Liver (tissue), 9 donors: ENCODE measurements around the gene GNG12. TPM values are rescaled to one million over a fixed set of nuclear protein-coding genes. Genes with fewer than 3 reads are reported as not detected.

Source experiments
- DNase-seq: peaks from one replicate; pipeline ENCODE4 v3.0.0-alpha.2; 2017; ENCODE audit warnings: low spot score
- H3K27ac ChIP-seq, 2 donors: one replicate each; pipeline ENCODE4 v1.7.0; 2013; ENCODE audit warnings: inconsistent platforms in 2 of 2, low read length in 2 of 2, control low read depth in 1 of 2, low read depth in 1 of 2, mild to moderate bottlenecking in 1 of 2
- H3K27me3 ChIP-seq, 4 donors: one replicate each; pipeline versions ENCODE4 v1.6.1 to v1.7.0; 2013; ENCODE audit warnings: low read length in 3 of 4, inconsistent platforms in 1 of 4, mild to moderate bottlenecking in 1 of 4, moderate library complexity in 1 of 4; ENCODE audit not compliant: control insufficient read depth in 4 of 4, insufficient read depth in 4 of 4
- H3K36me3 ChIP-seq, 4 donors: one replicate each; pipeline versions ENCODE4 v1.6.1 to v1.7.0; 2013; ENCODE audit warnings: low read length in 3 of 4, mild to moderate bottlenecking in 3 of 4, low read depth in 1 of 4, moderate library complexity in 1 of 4; ENCODE audit not compliant: control insufficient read depth in 4 of 4, insufficient read depth in 3 of 4
- H3K4me1 ChIP-seq, 4 donors: one replicate each; pipeline versions ENCODE4 v1.6.1 to v1.7.0; 2013; ENCODE audit warnings: low read length in 3 of 4, mild to moderate bottlenecking in 3 of 4, moderate library complexity in 1 of 4; ENCODE audit not compliant: control insufficient read depth in 4 of 4, insufficient read depth in 4 of 4
- H3K4me3 ChIP-seq, 3 donors: one replicate each; pipeline versions ENCODE4 v1.6.1 to v1.7.0; 2013; ENCODE audit warnings: low read length in 3 of 3, control low read depth in 1 of 3, low read depth in 1 of 3, mild to moderate bottlenecking in 1 of 3
- H3K9ac ChIP-seq, 2 donors: one replicate each; pipeline ENCODE4 v1.7.0; 2013; ENCODE audit warnings: low read length in 2 of 2, mild to moderate bottlenecking in 2 of 2, moderate library complexity in 2 of 2, control low read depth in 1 of 2, low read depth in 1 of 2
- H3K9me3 ChIP-seq, 4 donors: one replicate each; pipeline versions ENCODE4 v1.6.1 to v1.7.0; 2013; ENCODE audit warnings: low read length in 3 of 4; ENCODE audit not compliant: control insufficient read depth in 4 of 4
- ATF3 ChIP-seq: IDR thresholded peaks from 2 replicates; pipeline ENCODE4 v1.6.1; 2016; ENCODE audit warnings: antibody characterized with exemption
- CTCF ChIP-seq: fragments of 150-350 bp; IDR thresholded peaks from 2 replicates; pipeline ENCODE4 v1.5.1; 2017; ENCODE audit warnings: improper control_type of control experiment, low read depth, low read length; ENCODE audit not compliant: missing input control
- EGR1 ChIP-seq, 2 donors: IDR thresholded peaks; 2 replicates each; pipeline ENCODE4 v1.6.1; 2016 to 2018; ENCODE audit warnings: antibody characterized with exemption in 2 of 2, low read depth in 2 of 2
- FOXA1 ChIP-seq: IDR thresholded peaks from 2 replicates; pipeline ENCODE4 v1.6.1; 2016; ENCODE audit warnings: antibody characterized with exemption
- FOXA2 ChIP-seq: IDR thresholded peaks from 2 replicates; pipeline ENCODE4 v1.6.1; 2016; ENCODE audit warnings: antibody characterized with exemption
- GABPA ChIP-seq, 2 donors: IDR thresholded peaks in 1 of 2; conservative IDR thresholded peaks in 1 of 2; 2 replicates each; pipeline ENCODE4 v1.6.1; 2016; ENCODE audit warnings: antibody characterized with exemption in 2 of 2, mild to moderate bottlenecking in 1 of 2, moderate library complexity in 1 of 2
- HNF4A ChIP-seq, 2 donors: conservative IDR thresholded peaks; 2 replicates each; pipeline ENCODE4 v1.6.1; 2016; ENCODE audit warnings: antibody characterized with exemption in 2 of 2, mild to moderate bottlenecking in 2 of 2
- HNF4G ChIP-seq: IDR thresholded peaks from 2 replicates; pipeline ENCODE4 v1.6.1; 2016; ENCODE audit warnings: antibody characterized with exemption
- JUND ChIP-seq, 2 donors: IDR thresholded peaks; 2 replicates each; pipeline ENCODE4 v1.6.1; 2016; ENCODE audit warnings: antibody characterized with exemption in 2 of 2
- MAX ChIP-seq: IDR thresholded peaks from 2 replicates; pipeline ENCODE4 v1.6.1; 2016; ENCODE audit warnings: antibody characterized with exemption
- NR2F2 ChIP-seq: IDR thresholded peaks from 2 replicates; pipeline ENCODE4 v1.6.1; 2016; ENCODE audit warnings: antibody characterized with exemption
- RAD21 ChIP-seq, 2 donors: IDR thresholded peaks; 2 replicates each; pipeline ENCODE4 v1.6.1; 2016; ENCODE audit warnings: antibody characterized with exemption in 2 of 2, mild to moderate bottlenecking in 2 of 2
- REST ChIP-seq: IDR thresholded peaks from 2 replicates; pipeline ENCODE4 v1.6.1; 2016; ENCODE audit warnings: antibody characterized with exemption, mild to moderate bottlenecking
- RXRA ChIP-seq, 2 donors: IDR thresholded peaks; 2 replicates each; pipeline ENCODE4 v1.6.1; 2017 to 2018; ENCODE audit warnings: antibody characterized with exemption in 2 of 2, mild to moderate bottlenecking in 1 of 2
- SP1 ChIP-seq: IDR thresholded peaks from 2 replicates; pipeline ENCODE4 v1.6.1; 2018; ENCODE audit warnings: antibody characterized with exemption, mild to moderate bottlenecking
- TAF1 ChIP-seq: conservative IDR thresholded peaks from 2 replicates; pipeline ENCODE4 v1.6.1; 2016; ENCODE audit warnings: antibody characterized with exemption, mild to moderate bottlenecking
- YY1 ChIP-seq: IDR thresholded peaks from 2 replicates; pipeline ENCODE4 v1.6.1; 2016; ENCODE audit warnings: antibody characterized with exemption, mild to moderate bottlenecking
- ZBTB33 ChIP-seq: IDR thresholded peaks from 2 replicates; pipeline ENCODE4 v1.6.1; 2016; ENCODE audit warnings: antibody characterized with exemption
- WGBS: extraction: QIAGEN DNeasy Blood & Tissue Kit; methylation state at CpG from one replicate; pipeline ENCODE4 v1.1.7; 2013; 5-methylcytosine and 5-hydroxymethylcytosine counted together
- polyA plus RNA-seq, 2 donors: library from polyadenylated mRNA; stranded (reverse) in 1 of 2; unstranded in 1 of 2; fragments of 200-250 nt in 1 of 2; fragments of >200 nt in 1 of 2; fragmentation: Nextera tagmentation in 1 of 2; extraction: Ambion mirVana in 1 of 2; gene quantifications; one replicate each; pipeline versions ENCODE4 v1.2.1 to v1.2.3, GENCODE V29; 2013 to 2015
- total RNA-seq, 2 donors: library from RNA; depleted of rRNA; stranded (reverse); fragments of >200 nt; gene quantifications; one replicate each; pipeline ENCODE4 v1.2.3, GENCODE V29; 2014
- donor health status: healthy.
- donor health status: healthy.
- donor health status: healthy.
- donor health status: healthy.
- donor health status: healthy.

The GNG12 gene
- total and polyA plus RNA-seq, 4 donors = 15.4 to 26.1 (median 19.7) TPM

- no peak for DNase-seq
- peaks cover 7 to 31% (median 27%) of the 10 kb centered on the region in 4 donors for H3K4me1 ChIP-seq
- no peak overlapping the region for H3K4me3 ChIP-seq
- H3K9ac ChIP-seq = peak overlapping the region in 1 of 2 donors; percentile 65
- peak overlapping the region; percentile 87 to 88 for H3K27ac ChIP-seq
- TF ChIP-seq TAF1 = no peak
- TF ChIP-seq HNF4A (conservative IDR thresholded peaks at IDR 0.05) = peak in 1 of 2 donors; percentile 9
- TF ChIP-seq YY1 = peak; percentile 34
- no peak for TF ChIP-seq RAD21 (IDR thresholded peaks at IDR 0.05)
- TF ChIP-seq REST = peak; percentile 24
- 66% methylated on average over 8 of the region's 8 CpGs for WGBS
- H3K27me3 ChIP-seq = no peaks in the 10 kb centered on the region
- H3K9me3 ChIP-seq = no peaks in the 10 kb centered on the region
- H3K36me3 ChIP-seq = no peaks in the 10 kb centered on the region
These were observed 83.2 kb downstream of the GNG12 start for GRCh38 chr1:67749844-67750690.

GRCh38 chr1:67749263-67749843, 83.9 kb downstream of the GNG12 start:
- peak overlapping the region in 1 of 2 donors; percentile 75 for H3K9ac ChIP-seq
- no peak for DNase-seq
- H3K36me3 ChIP-seq = no peaks in the 10 kb centered on the region
- no peaks in the 10 kb centered on the region for H3K9me3 ChIP-seq
- H3K27me3 ChIP-seq = no peaks in the 10 kb centered on the region
- peaks cover 7 to 31% (median 27%) of the 10 kb centered on the region in 4 donors for H3K4me1 ChIP-seq
- no peak for TF ChIP-seq ATF3
- TF ChIP-seq SP1 = no peak
- no peak for TF ChIP-seq FOXA1
- no peak for TF ChIP-seq YY1
- no peak for TF ChIP-seq CTCF
- TF ChIP-seq TAF1 = no peak
- no peak for TF ChIP-seq JUND (IDR thresholded peaks at IDR 0.05)
- TF ChIP-seq HNF4G = no peak
- no peak for TF ChIP-seq GABPA (IDR thresholded peaks at IDR 0.05 in 1 of 2, conservative IDR thresholded peaks at IDR 0.05 in 1 of 2)
- no peak for TF ChIP-seq RAD21 (IDR thresholded peaks at IDR 0.05)
- no peak for TF ChIP-seq HNF4A (conservative IDR thresholded peaks at IDR 0.05)
- no peak for TF ChIP-seq NR2F2
- no peak for TF ChIP-seq EGR1 (IDR thresholded peaks at IDR 0.05; ENCODE audit: low read depth in 2 of 2)
- no peak for TF ChIP-seq RXRA (IDR thresholded peaks at IDR 0.05)
- no peak for TF ChIP-seq REST
- TF ChIP-seq MAX = no peak
- TF ChIP-seq ZBTB33 = no peak
- no peak for TF ChIP-seq FOXA2
- 53% methylated on average over 5 of the region's 5 CpGs for WGBS
- H3K27ac ChIP-seq = peak overlapping the region; percentile 87 to 88
- no peak overlapping the region for H3K4me3 ChIP-seq
